GM18498 (cell line): ENCODE measurements around the gene ADGRG3.

Experiments used
- ATAC-seq: cut with Tn5 transposase; IDR thresholded peaks from one replicate; pipeline ENCODE4 v1.9.1; 2021; ENCODE audit warnings: mild to moderate bottlenecking, moderate library complexity; ENCODE audit not compliant: unreplicated experiment

Gene ADGRG3

DNA sequence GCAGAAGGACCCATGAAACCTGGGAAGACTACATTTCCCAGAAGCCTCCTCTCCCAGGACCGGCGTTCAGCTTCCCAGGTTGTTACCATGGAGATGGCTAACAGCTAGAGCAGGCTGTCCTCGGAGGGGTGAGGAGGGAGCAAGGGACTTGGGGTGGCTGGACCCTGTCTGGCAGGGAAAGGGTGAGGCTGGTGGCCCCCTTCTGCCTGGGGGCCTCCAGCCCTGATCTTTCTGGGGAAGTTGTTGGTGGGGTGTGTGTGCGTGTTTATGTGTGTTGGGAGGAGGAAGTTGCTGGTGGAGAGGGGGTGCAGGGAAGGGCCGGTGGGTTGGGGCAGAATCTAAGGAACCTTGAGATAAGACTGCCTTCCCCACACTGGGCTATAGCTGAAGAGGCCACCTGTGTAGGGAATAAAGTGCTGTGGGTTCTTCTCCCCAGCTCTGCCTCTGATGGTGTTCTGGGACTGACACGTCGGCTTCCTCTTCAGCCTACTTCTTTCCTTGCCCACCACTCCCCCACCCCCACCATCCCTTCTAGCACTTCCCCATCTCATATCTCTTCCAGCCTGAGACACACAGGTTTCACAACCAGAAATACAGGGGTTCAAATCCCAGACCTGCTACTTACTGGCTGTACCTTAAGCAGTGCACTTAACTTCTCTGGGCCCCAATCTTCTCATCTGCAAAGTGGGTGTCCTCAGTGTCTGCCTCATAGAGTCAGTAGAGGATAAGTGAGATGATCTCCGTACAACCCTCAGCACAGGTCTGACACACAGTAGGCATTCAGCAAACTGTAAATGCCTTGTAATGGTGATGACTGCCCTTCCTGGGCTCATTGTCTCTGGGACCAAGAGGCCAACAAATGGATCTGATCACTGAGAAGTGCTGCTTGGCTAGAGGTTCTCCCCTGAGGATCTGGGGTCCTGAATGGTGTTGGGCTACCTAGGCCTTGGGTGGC lies 26.9 kb downstream of the ADGRG3 start, which contains the start of gene DRC7:
TSS of gene DRC7 (plus strand) at position 82 of the 955 bp plus-strand sequence. CDS start 3,144 bp downstream, outside the sequence.
- ATAC-seq = no peak

DNA sequence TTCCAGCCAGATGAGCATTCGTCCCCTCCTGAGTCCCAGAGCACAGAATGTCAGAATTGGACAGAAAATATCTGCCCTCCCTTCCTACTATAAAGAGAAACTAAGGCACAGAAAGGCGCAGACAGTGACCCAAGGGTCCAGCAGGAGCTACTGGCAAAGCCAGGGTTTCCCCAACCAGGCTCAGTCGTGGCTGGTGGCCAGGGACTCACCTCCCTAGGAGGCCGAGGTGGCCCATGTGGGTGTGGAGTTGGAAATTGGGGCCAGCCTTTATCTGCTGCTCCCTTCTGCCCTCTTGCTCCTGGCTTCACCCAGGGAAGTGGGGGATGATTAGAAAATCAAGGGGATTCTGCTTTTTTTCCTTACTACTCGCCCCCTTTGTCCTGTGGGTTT lies 27.6 kb downstream of the ADGRG3 start:
- no peak for ATAC-seq

DNA sequence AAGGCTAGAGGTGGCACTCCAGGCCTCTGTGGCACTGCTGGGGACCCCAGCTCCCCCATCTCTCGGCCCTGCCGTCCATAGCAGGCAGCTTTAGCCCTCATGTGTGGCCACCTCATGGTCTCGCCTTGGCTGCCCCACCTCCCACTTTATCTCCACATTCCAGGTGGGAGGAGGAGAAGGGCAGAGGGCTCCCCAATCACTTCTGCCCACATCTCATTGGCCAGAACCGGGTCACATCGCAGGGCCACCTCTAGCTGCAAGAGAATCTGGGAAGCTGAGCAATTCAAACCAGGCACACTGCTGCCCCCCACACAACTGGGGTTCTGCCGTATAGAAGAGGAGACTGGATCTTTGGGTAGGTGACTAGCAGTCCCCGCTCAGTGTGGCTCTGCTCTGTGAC lies 28.1 kb downstream of the ADGRG3 start:
- no peak for ATAC-seq

DNA sequence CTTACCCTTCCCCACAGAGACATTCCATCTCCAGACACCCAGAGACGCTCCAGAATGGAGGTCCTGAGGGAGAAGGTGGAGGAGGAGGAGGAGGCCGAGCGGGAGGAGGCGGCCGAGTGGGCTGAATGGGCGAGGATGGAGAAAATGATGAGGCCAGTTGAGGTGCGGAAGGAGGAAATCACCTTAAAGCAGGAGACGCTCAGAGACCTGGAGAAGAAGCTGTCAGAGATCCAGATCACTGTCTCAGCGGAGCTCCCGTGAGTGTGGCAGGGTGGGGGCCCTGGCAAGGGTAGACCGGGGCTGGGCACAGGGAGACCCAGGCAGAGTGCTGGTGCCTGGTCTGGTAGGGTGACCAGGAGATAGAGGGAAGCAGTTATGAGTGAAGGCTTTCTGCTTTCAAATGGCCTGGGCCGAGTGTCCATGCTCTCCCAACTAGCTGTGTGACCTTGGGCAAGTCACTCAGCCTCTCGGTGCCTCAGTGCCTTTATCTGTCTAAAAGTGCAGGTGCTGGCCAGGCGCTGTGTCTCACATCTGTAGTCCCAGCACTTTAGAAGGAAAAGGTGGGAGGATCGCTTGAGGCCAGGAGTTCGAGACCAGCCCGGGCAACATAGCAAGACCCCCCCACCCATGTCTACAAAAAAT lies 29.9 kb downstream of the ADGRG3 start:
- no peak for ATAC-seq

DNA sequence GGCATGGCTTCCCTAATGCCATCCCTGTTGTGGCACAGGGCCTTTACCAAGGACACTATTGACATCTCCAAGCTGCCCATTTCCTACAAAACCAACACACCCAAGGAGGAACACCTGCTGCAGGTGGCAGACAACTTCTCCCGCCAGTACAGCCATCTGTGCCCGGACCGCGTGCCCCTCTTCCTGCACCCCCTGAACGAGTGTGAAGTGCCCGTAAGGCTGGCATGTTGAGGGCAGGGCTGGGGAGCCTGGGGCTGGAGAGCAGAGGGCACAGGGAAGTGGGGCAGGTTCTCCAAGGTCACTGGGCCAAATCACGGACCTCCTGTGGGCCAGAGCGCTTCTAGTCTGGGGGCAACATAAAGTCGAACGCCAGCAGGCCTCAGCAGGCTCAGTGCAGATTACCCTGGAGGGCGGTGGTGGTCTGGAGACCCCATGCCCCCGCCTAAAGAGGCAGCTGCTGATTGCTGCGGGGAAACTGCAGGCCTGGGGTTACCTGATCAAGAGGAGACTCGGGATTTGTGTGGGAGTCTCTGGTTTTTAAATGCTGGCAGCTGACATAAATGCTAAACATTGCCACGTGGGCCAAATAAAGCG lies 30.8 kb downstream of the ADGRG3 start:
- ATAC-seq = no peak

DNA sequence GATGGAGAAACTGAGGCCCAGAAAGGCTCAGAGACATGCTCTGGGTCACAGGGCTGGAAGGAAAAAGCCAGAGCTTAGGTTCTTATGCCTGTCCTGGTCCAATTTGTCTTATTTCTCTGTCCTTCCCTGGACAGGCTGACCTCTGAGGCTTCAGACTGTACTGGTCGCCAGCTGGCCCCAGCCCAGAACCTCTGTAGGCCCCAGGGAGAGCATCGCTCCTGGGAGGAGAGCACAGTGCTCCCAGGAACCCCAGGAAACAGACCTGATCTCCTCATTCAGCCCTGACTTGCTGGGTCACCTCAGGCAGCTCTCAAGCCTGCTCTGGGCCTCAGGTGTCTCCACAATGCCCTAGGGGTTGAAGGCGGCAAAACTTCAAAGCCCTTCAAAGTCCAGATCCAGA lies 31.4 kb downstream of the ADGRG3 start:
- no peak for ATAC-seq

DNA sequence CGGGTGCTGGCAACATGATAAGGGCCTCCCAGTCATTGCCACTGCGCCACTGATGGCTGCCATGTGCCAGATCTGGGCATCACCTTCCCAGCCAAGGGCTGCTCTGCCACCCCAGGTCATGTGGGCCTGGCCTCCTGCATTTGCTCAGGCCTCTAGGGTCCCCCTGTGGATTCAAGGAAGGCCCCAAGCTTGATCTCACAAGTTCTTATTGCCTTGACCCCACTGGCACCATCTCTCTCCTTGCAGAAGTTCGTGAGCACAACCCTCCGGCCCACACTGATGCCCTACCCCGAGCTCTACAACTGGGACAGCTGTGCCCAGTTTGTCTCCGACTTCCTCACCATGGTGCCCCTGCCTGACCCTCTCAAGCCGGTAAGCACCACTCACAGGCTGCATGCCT lies 31.8 kb downstream of the ADGRG3 start:
- no peak for ATAC-seq

DNA sequence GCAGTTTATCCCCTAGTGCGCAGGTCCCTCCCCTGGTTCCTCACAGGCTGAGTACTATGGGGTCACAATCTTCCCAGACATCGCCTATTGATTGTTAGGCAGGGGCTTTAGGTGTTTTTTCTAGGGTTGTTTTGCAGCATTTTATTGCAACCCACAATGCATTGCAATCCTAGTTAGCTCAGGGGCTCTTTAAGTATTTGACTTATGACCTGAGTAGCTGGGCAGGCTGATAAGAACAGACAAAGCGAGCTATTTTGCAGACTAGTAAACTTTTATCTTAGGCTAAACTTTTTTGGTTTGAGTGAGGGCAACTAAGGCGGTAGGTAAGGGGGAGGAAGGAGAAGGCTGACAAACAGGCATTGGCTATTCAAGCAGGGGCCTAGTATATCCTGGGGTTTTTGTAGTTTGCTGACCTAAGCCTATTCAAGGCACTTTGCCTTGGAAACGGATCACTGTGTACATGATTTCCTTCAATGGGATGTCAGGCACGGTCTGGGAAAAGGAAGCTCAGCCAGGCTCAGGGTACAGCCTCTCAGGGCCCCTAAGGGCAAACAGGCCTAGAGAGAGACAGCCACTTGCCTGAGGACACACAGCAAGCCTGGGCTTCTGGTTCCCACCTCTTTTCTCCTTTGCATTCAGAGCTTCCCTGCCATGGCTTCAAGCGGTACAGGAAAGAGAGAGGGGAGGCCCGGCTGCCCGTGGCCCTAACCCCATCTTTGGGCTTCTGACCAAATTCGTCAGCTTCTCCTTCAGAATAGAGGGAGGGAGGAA lies 32.9 kb downstream of the ADGRG3 start:
- no peak for ATAC-seq

DNA sequence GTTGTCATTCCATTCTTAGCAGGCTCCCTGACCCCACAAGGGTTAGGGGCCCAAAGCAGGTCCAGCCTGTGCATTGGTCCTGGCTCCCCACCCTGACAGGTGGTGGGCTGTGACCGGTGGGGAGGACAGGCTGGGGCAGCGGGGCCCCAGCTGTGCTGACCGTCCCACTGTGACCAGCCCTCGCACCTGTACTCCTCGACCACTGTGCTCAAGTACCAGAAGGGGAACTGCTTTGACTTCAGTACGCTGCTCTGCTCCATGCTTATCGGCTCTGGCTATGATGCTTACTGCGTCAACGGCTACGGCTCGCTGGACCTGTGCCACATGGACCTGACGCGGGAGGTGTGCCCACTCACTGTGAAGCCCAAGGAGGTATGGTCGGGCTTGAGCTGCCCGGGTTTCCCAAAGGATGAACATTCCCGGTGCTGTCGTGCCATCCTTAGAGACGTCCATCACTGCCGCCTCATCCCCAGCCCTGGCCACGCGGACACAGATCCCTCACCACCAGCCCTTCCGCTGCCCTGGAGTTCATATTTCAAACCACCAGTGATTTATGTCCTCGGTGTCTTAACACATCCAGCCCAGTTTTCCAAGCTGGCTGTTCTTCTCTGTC lies 33.8 kb downstream of the ADGRG3 start:
- no peak for ATAC-seq

DNA sequence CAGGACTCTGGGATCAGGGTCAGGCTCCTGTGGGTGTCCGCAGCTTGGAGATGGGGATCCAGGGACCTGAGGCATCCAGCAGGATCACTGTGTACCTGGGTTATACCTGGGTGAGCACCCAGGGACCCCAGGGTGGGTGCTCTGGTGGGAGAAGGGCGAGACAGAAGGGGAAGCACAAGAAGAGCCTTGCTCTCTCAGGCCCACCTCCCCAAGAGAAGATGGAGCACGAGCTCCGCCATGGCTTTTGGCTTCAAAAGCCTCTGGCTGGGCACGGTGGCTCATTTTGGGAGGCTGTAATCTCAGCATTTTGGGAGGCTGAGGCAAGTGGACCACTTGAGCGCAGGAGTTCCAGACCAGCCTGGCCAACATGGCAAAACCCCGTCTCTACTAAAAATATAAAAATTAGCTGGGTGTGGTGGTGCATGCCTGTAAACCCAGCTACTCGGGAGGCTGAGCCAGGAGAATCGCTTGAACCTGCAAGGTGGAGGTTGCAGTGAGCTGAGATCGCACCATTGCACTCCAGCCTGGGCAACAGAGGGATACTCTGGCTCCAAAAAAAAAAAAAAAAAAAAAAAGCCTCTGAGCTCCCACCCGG lies 35.4 kb downstream of the ADGRG3 start:
- ATAC-seq = no peak

DNA sequence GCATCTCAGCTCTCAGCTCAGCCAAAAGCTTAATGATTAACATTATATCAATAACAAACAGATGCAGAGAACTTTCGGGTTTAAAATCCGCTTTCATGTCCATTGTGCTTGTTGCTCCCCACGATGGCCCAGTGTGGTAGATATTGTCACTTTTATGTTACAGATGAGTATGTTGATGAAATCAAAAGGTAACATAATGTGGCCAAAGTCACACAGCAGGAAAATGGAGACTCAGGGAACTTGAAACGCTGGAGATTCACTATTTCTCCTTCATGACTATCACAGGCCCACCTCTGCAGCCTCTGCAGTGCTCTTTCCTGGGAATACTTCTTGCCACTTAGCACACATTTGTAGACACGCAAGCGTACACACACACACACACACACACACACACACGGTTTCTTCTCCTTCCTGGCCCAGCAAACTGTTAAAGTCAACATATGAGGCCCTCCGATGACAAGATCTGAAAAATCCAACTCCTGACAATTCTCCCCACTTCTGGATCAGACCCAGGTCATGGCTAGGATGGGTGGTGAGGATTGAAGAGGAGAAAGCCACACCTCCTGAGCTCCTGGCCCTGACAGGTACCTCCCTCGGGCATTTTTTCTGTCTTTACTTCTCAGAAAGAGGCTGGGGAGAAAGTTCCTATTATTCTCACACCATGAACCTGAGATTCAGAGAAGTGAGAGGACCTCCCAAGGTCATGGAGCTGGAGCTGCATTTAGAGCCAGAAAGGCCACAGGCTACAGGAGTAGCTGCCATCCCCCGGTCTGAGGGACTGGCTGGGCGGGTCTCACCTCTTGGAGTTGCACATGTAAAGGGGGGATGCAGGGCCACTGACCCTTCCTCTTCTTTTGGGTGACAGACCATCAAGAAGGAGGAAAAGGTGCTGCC lies 36.2 kb downstream of the ADGRG3 start:
- no peak for ATAC-seq

DNA sequence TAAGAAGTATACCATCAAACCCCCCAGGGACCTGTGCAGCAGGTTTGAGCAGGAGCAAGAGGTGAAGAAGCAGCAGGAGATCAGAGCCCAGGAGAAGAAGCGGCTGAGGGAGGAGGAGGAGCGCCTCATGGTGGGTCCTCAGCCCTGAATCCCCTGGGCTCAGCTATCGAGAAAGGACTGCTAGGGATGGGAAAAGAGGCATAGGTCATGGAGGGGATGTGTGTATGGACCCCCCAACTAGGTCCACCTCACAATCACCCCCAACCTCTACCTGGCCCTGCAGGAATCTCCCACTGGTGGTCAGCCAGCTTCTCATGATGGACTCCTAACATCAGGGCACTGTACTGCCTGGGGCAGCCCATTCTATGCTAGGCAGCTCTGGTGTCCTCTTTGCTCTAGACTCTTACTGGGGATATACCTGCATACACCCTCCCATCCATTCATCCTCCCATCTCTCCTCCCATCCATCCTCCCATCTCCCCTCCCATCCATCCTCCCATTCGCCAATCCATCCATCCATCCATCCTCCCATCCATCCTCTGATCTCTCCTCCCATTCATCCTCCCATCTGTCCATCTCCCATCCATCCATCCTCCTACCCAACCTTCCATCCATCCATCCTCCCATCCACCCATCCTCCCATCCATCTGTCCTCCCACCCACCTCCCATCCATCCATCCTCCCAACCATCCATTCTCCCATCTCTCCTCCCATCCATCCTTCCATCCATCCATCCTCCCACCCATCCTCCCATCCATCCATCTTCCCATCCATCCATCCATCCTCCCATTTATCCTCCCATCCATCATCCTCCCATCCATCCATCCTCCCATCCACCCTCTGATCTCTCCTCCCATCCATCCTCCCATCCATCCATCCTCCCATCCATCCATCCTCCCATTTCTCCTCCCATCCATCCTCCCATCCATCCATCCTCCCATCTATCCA lies 37.1 kb downstream of the ADGRG3 start:
- ATAC-seq = no peak

DNA sequence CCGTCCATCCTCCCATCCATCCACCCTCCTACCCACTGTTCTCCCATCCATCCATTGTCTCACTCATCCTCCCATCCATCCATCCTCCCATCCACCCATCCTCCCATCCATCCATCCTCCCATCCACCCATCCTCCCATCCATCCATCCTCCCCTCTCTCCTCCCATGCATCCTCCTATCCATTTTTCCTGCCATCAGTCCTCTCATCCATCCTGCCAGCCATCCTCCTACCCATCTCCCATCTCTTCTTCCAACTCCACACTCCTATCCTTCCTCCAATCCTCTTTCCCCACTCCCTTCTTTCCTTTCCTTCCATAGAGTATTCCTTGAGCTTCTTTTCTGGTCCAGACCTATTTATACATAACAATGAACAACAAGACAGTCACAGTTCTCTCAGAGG lies 38.6 kb downstream of the ADGRG3 start:
- ATAC-seq = no peak

DNA sequence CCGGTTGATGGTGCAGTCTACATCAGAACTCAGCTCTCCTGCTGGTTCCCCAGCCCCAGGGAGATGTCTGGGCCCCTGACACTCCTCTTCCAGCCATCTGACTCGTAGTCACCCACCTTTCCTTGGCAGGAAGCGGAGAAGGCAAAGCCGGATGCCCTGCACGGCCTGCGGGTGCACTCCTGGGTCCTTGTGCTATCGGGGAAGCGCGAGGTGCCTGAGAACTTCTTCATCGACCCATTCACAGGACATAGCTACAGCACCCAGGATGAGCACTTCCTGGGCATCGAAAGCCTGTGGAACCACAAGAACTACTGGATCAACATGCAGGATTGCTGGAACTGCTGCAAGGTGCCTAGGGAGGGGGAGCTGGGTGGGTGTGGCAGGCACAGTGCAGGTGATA lies 39.2 kb downstream of the ADGRG3 start:
- ATAC-seq = no peak

DNA sequence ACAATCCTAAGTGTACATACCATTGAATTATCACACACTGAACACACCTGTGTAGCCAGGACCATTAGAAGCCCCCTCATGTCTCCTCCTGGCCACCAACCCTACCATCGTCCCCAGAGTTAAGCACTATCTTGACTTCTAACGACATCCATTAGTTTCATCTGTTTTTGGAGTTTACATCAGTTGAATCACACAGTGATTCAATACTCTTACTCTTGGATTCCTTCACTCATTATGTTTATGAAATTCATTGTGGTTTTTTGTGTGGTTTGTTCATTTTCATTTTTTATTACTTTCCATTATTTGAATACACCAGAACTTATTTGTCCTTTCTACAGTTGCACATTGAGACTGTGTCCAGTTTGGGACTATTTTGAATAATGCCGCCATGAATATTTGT lies 40.1 kb downstream of the ADGRG3 start:
- no peak for ATAC-seq

DNA sequence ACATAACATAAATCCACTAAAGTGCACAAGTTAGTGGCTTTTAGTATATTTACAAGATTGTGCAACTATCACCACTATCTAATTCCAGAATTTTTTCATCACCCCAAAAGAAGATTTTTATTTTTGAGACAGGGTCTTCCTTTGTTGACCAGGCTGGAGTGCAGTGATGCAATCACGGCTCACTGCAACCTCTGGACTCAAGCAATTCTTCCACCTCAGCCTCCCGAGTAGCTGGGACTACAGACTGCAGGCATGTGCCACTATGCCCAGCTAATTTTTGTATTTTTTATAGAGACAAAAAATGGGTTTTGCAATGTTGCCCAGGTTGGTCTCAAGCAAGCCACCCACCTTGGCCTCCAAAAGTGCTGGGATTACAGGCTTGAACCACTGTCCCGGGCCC lies 41.6 kb downstream of the ADGRG3 start:
- no peak for ATAC-seq

DNA sequence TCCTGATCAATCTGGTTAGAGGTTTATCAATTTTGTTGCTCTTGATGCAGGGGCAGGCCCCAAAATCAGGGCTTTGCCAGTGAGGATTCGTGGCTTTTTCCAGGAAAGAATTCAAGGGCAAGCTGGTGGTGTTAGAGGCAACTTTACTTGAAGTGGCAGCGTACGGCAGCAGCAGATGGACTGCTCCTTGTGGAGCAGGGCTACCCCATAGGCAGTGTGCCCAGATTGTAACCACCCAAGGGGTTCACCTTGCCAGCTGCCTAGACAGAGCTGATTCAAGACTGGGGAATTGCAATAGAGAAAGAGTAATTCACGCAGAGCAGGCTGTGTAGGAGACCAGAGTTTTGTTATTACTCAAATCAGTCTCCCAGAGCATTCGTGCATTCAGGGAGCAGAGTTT lies 43.2 kb downstream of the ADGRG3 start:
- ATAC-seq = no peak

DNA sequence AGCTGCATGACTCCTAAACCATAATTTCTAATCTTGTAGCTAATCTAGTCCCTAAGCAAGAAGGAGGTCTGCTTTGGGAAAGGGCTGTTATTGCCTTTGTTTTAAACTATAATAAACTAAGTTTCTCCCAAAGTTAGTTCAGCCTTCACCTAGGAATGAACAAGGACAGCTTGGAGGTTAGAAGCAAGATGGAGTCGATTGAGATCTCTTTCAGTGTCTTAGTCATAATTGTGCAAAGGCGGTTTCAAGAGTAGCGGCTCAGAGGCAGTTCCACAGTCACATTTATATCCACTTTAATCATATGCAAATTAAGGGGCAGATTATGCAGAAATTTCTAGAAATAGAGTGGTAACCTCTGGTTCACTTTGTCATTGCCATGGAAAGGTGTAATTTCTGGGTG lies 43.9 kb downstream of the ADGRG3 start:
- ATAC-seq = no peak
